Brain microvascular endothelial cell (primary cell): Measurements from ENCODE around the gene OTOF.

ENCODE experiments used
- DNase-seq: peaks from one replicate; pipeline ENCODE4 v3.0.0-alpha.2; 2020
- H3K27ac ChIP-seq: fragments of 250-450 bp; sonication (Bioruptor Pico); 2 replicates; pipeline ENCODE4 v1.5.1; 2020; ENCODE audit warnings: mild to moderate bottlenecking, moderate library complexity
- H3K27me3 ChIP-seq: fragments of 250-450 bp; sonication (Bioruptor Pico); replicated peaks from 2 replicates; pipeline ENCODE4 v1.5.1; 2020; ENCODE audit warnings: mild to moderate bottlenecking
- H3K36me3 ChIP-seq: fragments of 250-450 bp; sonication (Bioruptor Pico); replicated peaks from 2 replicates; pipeline ENCODE4 v1.5.1; 2020; ENCODE audit warnings: mild to moderate bottlenecking
- H3K4me3 ChIP-seq: 2 replicates; pipeline ENCODE4 v1.5.1; 2011; ENCODE audit warnings: low read depth, mild to moderate bottlenecking, control low read depth, low read length, moderate library complexity
- in situ Hi-C: cut with HindIII; loops from 2 replicates; pipeline ENCODE4 v1.10.0; 2017; ENCODE audit warnings: low sequenced_read_pairs, low pct_ligation_motif_present
- TF ChIP-seq, protein P1 (sequence below): IDR thresholded peaks from 2 replicates; pipeline ENCODE4 v1.5.1; 2011; ENCODE audit warnings: low read depth, mild to moderate bottlenecking, moderate library complexity, low read length, control low read depth, inconsistent platforms; ENCODE audit errors: missing control alignments

The OTOF gene

GRCh38 chr2:26509141-26509540 lies 31.2 kb upstream of the OTOF start:
- DNase-seq: no peak
- Histone ChIP-seq H3K27me3 (peaks cover 8% of the 10 kb centered on the region), H3K4me3 (no peak overlapping the region), H3K27ac (no peak overlapping the region), H3K36me3 (no peaks in the 10 kb centered on the region)
- TF ChIP-seq, protein P1, sequence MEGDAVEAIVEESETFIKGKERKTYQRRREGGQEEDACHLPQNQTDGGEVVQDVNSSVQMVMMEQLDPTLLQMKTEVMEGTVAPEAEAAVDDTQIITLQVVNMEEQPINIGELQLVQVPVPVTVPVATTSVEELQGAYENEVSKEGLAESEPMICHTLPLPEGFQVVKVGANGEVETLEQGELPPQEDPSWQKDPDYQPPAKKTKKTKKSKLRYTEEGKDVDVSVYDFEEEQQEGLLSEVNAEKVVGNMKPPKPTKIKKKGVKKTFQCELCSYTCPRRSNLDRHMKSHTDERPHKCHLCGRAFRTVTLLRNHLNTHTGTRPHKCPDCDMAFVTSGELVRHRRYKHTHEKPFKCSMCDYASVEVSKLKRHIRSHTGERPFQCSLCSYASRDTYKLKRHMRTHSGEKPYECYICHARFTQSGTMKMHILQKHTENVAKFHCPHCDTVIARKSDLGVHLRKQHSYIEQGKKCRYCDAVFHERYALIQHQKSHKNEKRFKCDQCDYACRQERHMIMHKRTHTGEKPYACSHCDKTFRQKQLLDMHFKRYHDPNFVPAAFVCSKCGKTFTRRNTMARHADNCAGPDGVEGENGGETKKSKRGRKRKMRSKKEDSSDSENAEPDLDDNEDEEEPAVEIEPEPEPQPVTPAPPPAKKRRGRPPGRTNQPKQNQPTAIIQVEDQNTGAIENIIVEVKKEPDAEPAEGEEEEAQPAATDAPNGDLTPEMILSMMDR: no peak
- in situ Hi-C loops: no loop called here

GRCh38 chr2:26507932-26508331 lies 30.0 kb upstream of the OTOF start:
- TF ChIP-seq, protein P1: no peak
- peaks cover 13% of the 10 kb centered on the region for H3K27me3 ChIP-seq
- H3K36me3 ChIP-seq: no peaks in the 10 kb centered on the region
- no peak overlapping the region for H3K4me3 ChIP-seq
- in situ Hi-C loops: no loop called here
- H3K27ac ChIP-seq: no peak overlapping the region
- DNase-seq: no peak

DNA sequence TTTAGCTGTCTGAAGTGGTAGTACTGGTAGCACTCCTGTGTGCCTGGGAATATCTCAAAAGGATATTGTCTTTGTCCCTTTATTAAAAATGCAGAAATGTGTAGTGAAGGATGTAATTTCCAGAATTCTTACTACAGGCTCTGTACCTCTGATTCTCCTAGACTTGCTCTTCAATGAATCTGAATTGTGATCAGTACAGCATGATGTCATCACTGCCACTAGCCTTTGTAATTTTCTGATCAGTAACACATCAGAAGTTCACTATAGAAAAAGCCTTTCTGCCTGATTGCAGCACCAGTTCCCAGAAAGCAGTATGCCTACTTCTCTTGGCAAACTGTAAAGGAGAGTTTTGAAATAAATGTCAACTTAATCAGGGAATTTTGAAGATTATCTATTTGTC lies 29.2 kb upstream of the OTOF start:
- no peak overlapping the region for H3K4me3 ChIP-seq
- in situ Hi-C loops: no loop called here
- DNase-seq: no peak
- H3K36me3 ChIP-seq: no peaks in the 10 kb centered on the region
- H3K27me3 ChIP-seq: peaks cover 11% of the 10 kb centered on the region
- no peak overlapping the region for H3K27ac ChIP-seq
- TF ChIP-seq, protein P1: no peak

- no peak for DNase-seq
- H3K36me3 ChIP-seq: no peaks in the 10 kb centered on the region
- in situ Hi-C loops: no loop called here
- H3K27ac ChIP-seq: no peak overlapping the region
- peaks cover 14% of the 10 kb centered on the region for H3K27me3 ChIP-seq
- no peak overlapping the region for H3K4me3 ChIP-seq
- TF ChIP-seq, protein P1: no peak
Measured at GRCh38 chr2:26506279-26506678, 28.4 kb upstream of the OTOF start.

DNA sequence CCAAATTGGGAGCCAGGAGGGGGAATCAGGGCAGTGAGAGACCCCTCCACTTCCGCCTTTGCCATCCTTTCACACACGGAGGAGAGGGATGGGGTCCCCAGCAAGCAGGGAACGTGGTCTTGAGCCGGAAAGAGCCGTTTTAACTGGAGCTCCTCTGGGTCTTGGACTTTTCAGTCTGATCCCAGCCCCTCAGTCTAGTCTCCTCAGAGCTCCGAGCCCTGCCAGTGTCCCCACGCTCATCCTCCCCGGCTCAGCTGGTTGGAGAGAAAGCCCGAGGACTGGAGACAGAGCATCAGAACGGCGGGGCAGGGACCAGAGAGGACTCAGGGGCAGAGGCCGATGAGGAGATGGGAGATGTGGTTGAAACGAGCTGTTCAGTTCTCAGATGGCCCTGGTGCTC lies 26.1 kb upstream of the OTOF start:
- TF ChIP-seq, protein P1: no peak
- in situ Hi-C loops: no loop called here
- no peak overlapping the region for H3K27ac ChIP-seq
- no peaks in the 10 kb centered on the region for H3K36me3 ChIP-seq
- no peak overlapping the region for H3K4me3 ChIP-seq
- no peak for DNase-seq
- peaks cover 11% of the 10 kb centered on the region for H3K27me3 ChIP-seq

DNA sequence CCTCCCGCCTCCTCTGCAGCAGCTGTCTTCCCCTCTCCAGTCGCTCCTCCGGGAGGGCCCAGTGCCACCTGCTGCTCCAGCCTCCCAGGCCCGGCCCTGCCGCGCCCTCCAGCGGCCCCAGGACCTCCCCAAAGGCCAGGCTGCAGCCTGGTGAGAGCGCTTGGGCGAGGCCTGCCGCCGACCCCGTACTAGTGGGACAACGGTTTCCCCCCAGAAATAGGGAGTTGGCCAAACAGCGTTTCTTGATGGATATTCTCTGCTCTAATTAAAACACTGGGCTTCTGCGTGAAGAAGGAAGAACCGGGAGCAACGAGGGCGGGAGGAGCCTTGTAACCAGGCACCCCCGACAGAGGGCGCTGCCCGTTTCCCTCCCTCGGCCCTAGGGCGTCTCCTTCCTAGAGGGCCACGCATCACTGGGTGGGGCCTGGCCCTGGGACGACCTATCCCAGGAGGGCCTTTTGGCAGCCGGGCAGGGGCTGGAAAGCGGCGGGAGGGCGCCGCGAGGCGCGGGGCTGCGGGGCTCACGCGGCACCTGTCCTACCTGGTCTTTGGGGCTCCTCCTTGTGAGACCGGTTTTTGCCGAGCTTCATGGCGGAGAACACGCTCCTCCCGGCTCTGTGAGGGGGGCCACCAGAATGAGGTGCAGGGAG lies 25.4 kb upstream of the OTOF start:
- peak overlapping the region; percentile 35 for H3K4me3 ChIP-seq
- peaks cover 9% of the 10 kb centered on the region for H3K27me3 ChIP-seq
- in situ Hi-C loops: no loop called here
- peak; percentile 23 for DNase-seq
- no peaks in the 10 kb centered on the region for H3K36me3 ChIP-seq
- H3K27ac ChIP-seq: no peak overlapping the region
- TF ChIP-seq, protein P1: peak; percentile 91
